ENCODE results near the gene EPHA6.

GRCh38 chr3:96991231-96991630 is 176.8 kb downstream of the EPHA6 start:
- TF ChIP-seq, protein P1, sequence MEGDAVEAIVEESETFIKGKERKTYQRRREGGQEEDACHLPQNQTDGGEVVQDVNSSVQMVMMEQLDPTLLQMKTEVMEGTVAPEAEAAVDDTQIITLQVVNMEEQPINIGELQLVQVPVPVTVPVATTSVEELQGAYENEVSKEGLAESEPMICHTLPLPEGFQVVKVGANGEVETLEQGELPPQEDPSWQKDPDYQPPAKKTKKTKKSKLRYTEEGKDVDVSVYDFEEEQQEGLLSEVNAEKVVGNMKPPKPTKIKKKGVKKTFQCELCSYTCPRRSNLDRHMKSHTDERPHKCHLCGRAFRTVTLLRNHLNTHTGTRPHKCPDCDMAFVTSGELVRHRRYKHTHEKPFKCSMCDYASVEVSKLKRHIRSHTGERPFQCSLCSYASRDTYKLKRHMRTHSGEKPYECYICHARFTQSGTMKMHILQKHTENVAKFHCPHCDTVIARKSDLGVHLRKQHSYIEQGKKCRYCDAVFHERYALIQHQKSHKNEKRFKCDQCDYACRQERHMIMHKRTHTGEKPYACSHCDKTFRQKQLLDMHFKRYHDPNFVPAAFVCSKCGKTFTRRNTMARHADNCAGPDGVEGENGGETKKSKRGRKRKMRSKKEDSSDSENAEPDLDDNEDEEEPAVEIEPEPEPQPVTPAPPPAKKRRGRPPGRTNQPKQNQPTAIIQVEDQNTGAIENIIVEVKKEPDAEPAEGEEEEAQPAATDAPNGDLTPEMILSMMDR (IDR thresholded peaks at IDR 0.05; ENCODE audit: low read length), result no peak
- no peak for TF ChIP-seq EZH2 (IDR thresholded peaks at IDR 0.05; ENCODE audit: borderline replicate concordance, low read length)

All from OCI-LY1 (cell line).